Middle frontal gyrus (tissue), 1 donor: ENCODE results near the gene CELSR1.
"Not testable (repeated sequence)": the region's sequence is repeated elsewhere in the genome, so short reads cannot be mapped to it uniquely, and the experiment has no call there.

ENCODE experiments used
- DNase-seq: peaks from one replicate; pipeline ENCODE4 v3.0.0-alpha.2; 2015; ENCODE audit warnings: low spot score; ENCODE audit errors: extremely low spot score

The CELSR1 gene

DNA sequence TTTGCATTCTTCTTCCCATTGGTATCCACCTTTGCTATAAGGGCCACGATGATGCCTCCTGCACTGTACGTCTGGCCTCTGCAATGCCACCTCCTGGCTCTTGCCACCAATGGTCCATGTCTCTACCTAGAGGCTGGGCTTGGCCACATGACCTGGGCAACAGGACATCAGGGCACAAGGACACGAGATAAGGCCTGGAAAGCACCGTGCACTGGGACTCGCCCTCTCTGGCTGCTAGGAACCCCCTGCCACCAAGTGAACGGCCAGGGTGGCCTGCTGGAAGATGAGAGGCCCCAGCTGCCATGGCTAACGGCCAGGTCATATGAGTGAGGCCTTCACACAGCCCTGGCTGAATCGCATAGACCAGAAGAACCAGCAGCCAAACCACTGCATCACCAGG lies 114.5 kb downstream of the CELSR1 start:
- DNase-seq: no peak

DNA sequence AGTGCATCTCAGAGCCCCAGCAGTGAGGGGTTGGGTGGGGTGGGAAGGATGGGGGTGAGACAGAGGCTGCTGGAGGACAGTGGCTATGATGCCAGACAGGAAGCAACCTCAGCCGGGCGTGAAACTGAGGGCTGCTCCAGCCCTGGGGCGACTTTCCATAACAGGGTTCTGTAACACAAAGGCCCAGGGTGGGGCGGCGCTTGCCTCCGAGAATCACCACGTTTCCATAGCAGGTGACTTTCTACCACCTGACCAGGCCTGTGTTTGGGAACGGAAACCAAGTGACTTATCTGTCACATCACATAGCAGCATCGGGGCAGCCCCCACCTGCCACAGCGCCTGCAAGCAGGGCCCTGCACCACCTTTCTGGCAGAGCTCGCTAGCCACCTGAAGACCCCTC lies 116.2 kb downstream of the CELSR1 start:
- DNase-seq: no peak

DNA sequence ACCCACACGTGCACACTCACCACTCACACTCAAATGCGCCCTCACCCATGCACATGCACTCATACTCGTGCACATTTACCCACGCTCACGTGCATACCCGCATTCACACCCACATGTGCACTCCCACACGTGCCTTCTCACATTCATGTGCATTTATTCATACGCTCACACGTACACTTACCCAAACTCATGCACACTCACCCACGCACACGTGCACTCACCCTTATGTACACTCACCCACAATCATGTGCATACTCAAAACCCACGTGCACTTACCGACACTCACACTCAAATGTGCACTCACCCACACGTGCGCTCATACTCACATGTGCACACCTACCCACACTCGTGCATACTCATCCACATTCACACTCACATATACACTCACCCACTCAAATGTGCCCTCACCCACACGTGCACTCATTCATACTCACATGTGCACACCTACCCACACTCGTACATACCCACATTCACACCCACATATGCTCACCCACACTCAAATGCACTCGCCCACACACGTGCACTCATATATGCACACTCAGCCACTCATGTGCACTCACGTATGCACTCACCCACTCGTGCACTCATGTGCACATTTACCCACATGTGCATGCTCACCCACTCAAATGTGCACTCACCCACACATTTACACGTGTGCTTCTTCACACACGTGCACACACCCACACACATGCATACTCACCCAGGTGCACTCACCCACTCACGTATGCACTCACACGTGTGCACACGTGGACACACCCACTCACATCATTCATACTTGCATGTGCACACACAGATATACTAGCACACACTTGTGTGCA lies 117.5 kb downstream of the CELSR1 start:
- DNase-seq: no peak

DNA sequence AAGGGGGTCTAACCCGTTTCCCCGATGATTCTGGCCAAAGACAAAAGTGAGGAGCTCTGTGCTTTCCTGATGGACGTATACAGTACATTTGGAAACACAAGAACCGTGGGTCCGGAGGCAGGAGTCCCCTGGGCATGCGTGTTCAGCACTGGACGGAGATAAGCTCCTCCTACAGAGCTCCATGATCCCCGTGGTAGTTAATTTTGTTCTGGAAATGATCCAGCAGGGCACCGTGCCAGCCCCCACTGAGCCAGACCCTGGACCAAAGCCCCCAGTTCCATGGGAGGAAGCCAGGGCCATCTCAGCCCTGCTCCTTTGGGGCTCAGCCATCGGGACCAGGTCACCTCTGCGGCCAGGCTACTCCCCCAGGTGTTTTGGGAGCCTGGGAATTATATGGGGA lies 118.6 kb downstream of the CELSR1 start:
- DNase-seq: no peak

DNA sequence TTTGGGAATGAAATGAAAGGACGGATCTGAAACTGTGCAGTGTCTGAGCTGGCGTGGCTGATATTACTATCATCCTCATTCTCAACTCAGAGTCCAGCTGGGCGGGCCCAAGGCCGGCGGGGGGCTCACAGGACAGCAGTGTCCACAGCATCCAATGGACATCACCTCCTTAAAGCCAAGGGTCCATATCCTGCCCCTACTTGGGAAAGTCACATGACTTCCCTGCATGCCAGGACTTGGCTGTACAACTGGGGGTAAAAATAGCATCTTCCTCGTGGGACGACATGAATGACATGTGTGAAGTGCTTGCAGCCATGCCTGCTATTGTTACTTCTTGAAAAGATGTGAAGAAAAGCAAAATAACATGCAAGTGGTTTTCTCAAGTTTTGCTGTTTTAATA lies 119.7 kb downstream of the CELSR1 start:
- DNase-seq: no peak

DNA sequence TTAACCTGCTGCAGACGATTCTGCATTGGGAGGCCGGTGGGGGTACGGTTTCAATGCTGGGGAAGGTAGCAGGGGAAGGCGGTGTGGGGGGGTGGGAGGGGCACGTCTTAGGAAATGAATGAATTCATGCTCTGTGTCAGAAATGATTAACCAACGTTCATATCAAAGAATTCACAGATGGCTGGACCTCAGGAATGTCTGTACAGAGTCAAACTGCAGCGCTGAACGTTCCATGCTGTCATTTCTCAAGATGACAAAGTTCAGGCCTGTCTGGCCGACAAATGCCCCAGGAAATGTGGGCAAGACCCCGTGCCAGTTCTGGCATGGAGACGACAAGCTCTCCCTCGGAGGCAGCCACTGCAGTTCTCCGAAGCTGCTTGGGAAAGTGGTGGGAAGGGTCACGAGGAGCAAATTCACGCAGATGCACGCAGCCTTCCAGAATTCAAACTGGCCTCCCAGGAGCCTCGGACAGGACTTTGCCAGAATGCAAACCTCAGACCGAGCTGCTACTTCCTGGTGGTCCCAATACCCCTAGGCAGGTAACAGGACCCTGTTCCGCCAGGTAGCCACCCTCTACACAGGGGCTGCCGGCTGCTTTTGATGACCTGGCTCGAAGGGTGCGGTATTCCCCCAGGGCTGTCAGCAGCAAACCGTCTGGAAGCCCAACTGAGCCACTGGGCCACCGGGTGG lies 120.4 kb downstream of the CELSR1 start:
- no peak for DNase-seq

DNA sequence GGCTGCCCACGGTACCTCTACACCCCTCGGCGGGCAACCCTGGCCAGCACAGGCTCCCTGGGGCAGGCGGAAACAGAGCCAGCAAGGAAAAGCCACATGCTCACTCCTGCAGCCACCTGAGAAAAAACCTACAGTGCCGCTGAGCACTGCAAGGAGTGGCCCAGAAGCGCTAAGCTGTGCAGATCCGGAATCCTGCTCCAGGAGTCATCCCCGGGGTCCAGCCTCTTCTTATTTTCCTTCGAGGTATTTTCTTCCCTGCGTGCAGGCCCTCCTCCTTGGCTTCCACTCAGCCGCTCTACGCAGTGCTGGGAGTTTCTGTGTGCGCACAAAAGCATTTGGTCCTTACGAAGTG lies 120.9 kb downstream of the CELSR1 start:
- no peak for DNase-seq

DNA sequence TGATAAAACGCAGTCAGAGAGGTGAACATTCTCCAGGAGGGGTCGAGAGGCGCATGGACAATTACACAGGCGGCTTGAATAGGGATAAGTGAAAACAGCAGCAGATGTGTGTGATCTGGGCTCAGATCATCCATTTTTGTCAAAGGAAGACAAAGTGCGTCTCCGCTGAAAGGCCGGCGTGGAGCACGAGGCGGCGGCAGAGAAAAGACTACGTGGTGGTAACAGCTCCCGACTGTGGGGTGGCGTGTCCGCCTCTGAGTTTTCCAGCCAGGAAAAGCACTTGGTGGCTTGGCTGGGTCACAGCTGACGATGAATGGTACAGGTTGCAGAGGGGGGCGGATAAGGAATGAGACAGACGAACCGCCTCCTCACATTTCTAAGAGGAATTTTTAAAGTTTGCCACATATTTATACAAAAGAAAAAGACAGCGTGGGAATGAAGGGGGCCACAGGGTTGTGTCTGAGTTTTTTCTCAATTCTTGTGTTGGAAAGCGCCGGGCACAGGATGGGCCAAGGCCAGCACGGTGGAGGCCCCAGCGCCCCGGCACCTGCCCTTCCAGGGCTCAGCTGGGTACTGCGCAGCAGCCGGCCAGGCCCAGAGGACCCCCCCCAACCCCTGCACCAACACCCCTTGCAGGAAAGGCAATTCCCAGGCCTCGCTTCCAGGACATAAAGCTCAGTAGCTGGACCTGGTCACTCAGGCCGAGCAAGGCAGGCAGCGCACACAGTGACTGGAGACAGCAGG lies 121.5 kb downstream of the CELSR1 start:
- no peak for DNase-seq

DNA sequence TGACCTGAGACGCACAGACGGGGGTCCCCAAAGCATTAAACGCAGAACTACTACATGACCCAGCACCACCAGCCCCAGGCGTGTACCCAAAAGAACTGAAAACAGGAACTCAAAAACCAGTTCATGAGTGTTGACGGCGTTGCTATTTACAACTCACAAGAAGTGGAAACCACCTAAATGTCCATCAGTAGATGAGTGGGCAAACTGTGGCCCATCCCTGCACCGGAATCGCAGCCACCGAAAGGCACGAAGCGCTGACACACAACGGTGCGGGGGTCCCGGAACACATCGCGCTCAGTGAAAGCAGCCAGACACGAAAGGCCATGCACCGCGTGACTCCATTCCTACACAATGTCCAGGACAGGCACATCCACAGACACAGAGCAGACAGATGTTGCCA lies 122.7 kb downstream of the CELSR1 start:
- DNase-seq: no peak

DNA sequence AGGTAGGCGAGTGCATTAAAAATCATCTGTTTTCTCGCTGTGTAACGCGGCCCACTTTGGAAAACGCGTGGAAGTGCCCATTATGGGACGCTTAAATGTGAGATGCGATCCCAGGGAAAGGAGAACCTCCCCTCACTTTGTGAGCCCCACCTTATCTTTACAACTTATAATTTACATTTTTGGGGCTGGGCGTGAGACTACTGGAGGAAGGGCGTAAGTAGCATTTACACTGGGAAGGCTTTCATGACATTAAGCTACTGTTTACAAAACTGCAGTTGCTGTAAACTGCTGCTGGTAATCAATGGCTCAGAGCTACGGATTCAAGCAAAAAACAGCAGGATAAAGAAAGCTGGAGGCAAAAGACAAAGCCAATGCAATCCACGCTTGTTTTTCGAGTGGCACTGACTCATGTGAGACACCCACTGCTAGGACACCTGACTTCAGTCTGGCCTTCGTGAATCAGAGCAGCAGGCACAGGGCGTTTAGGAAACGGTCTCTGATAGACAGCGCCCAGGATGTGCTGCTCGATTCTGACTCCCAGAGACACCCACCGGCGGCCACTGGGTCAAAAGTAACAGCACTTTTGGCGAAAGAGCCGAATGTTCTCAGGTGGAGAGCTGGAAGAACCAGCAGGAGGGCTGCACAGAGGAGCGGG lies 123.6 kb downstream of the CELSR1 start:
- DNase-seq: no peak

DNA sequence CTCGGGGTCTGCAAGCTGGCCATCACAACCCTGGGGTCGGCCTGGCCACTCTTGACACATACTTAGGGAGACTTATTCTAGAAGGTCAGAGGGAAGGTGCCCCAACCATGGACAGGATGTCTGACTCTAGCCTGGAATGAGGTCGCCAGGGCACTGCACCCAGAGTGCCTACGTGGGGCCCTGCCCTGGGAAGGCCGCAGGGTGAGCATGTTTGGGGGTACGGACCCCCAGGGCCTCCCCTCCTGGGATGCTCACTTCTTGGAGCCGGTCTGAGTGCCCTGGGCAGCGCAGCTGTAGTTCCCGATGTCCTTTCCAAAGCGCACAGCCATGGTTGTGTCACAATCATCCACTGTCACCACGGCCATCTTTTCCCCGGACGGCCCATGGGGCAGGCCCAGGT lies 126.1 kb downstream of the CELSR1 start:
- DNase-seq: no peak

DNA sequence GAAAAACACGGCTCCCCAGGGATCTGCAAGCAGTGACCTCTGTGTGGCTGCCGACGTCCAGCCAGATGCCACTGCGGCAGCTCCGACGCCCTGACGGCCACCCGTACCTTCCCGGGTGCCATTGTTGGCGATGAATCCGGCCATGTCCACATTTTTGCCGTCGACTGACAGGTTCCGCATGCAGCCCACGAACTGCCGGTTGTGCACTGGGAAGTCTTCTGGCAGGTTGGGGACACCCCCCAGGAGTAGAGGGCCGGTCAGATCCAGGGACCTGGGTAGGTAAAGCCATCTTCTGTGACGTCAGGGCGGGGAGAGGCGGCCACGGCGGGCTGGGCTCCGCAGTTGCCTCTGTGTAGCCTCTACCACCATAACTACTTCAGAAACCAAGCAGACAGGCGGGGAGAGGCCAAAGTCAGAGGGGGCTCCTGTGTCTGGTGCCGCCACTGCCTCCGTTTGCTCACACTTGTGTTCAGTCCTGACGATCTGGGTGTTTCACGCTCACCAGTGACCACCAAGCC lies 127.1 kb downstream of the CELSR1 start:
- DNase-seq: no peak

DNA sequence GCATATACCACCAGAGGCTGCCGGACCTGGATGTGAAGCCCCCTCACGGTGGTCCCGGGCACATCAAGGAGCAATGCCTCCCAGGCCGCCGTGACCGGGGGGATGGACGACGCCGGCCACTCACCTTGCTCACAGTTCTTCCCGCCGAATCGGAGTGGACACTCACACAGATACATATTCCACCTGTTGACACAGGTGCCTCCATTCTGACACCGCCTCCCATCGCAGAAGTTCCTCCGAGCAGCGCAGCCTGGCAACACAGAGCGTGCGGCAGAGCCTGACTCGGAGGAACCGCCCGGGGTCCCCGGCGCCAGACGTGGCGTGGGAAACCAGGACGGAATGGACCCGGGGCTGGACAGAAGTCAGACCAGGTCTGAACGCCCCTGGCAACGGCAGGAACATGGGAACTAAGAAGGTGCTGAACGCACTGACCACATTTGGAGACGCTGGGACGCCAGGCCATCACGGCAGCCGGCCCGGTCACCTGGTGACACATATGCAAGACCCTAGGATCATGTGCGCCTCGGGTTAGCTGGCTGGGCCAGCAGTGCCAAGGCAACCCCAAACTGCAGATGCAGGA lies 127.7 kb downstream of the CELSR1 start:
- DNase-seq: no peak

DNA sequence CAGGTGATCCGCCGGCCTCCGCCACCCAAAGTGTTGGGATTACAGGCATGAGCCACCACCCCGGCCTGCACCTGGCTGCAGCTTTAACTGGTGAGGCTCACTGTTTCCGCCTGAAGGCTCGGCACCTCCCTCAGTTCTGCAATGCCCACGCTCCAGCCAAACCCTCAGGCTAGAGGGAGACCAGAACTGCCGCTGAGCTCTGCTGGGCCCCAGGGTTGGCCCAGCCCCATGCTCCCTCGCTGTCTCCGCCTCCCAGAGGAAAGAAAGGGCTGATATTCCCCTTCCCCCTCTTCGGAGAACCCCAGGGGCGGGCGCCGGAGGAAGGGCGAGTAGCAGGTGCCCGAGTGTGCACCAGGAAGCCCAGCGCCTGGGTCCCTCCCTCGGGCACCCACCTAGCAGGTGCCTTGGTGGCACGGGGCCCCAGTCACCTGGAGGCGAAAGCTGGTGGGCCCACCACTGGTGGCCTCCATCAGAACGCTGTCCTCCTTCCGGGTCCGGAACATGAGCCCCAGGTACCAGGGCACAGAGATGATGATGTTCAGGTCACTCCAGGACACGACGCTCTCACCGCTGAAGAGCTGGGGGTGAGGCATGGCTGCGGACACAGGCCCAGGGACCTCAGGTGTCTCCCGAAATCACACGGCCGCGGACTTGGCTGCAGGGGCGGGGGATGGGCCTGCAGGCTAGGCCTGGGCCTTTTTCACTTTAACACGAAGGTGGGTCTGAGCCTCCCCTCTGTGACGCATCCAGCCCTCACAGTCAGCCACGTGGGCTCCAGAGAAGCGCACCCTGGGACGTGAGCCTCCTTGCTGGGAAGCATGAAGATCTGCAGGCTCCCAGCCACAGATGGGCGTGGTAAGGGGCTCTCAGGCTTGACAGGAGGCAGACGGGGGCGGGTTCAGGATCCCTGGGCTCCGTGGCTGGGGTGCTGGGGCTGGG lies 128.6 kb downstream of the CELSR1 start:
- DNase-seq: no peak

DNA sequence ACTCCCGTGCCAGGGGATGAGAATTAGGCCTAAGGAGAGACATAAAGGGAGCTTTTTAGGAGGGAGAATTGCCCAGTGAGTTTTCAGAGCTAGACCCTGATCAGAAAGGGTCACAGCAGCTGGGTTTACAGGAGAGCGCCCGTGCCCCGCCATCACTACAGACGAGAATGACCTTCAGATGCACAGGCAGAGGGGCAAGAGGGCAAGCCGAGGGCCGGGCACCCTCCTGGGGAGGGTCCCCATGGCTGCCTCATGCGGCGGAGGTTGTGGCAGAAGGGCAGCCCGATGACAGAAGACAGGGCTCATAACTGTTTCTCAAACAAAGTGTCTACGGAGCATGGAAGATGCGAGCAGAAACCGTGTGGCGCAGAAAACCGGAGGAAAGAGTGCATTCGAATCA lies 129.7 kb downstream of the CELSR1 start:
- DNase-seq: no peak

DNA sequence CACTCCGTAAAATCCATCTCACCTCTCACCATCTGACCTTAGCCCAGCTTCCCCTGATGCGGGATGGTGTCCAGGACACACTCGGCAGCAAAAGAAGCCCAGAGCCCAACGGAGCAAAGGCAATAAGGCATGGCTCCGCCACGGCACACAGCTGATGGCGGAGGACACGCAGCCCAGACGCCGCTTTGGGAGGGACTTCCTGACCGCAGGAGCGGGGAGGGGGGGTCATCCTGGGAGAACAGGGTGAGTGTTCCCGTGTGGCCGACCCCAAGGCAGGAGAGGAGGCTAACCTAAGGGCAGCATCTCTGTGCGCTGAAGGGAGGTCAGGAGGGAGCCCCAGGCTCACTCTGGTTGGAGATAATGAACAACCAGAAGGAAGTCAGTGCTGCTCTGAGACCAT lies 130.6 kb downstream of the CELSR1 start:
- DNase-seq: no peak

DNA sequence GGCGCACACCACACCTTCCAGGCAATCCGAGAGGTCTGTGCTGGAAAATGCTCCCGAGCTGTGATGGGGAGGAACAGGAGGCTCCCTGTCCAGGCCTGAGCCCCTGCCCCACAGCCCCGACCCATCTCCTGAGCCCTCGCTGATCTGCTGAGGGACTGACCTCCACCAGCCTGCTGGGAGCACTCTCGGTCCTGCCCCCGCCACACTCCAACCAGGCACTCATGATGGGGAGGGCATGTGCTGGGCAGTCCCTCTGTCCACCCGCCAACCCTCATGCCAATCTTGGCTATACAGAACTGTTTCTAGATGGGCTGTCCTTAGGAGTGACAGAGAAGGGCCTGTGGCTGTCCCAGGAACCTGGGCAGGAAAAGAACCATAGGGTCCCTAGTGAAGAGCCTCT lies 131.1 kb downstream of the CELSR1 start:
- no peak for DNase-seq

DNA sequence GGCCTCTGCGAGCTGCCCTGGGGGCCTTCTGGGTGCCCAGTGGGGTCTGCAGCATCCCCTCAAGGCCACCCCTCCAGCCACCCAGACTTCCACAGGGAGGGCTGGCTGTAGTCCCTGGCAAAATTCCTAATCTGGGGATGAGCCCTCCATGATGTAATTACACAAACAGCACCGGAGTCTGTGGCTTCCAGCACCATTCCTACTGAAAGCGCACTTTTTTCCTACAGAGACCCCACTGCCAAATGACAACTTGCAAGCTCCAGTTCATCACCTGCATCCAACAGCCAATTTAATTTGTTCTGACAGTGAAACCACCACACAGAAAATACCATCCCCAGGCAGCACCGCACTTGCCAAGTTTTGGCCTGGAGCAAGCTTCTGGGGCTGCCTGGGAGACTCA lies 131.5 kb downstream of the CELSR1 start:
- DNase-seq: no peak

DNA sequence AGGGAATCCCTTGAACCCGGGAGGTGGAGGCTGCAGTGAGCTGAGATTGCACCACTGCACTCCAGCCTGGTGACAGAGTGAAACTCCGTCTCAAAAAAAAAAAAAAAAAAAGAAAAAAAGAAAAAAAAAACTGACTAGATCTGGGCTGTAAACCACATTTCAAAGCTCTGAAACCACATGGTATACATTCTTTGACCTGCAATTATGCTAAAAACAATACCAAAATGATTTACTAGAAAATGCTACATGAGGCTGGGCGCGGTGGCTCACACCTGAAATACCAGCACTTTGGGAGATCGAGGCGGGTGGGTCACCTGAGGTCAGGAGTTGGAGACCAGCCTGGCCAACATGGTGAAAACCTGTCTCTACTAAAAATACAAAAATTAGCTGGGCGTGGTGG lies 133.5 kb downstream of the CELSR1 start:
- DNase-seq: not testable (repeated sequence)

DNA sequence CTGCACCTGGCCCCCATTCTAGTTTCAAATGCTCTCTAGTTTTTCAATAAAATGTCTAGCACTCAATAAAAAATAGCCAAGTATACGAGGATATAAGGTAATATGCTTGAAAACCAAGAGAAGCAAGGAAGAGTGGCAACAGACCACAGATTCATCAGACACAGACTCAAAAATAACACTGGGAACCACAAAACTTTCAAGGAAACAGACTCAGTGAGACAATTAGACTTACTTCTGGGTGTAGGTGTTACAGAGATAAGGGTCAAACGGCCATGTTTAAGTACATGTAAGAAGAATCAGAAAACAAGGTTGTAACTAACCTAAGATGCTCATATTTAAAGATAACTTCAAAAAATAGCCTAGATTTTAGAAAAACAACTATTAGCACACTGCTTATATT lies 134.9 kb downstream of the CELSR1 start:
- no peak for DNase-seq
